ENCODE data around the gene PCMTD2. TPM values are rescaled to one million over a fixed set of nuclear protein-coding genes. Genes with fewer than 3 reads are reported as not detected.
"Not testable (repeated sequence)": the region's sequence is repeated elsewhere in the genome, so short reads cannot be mapped to it uniquely, and the experiment has no call there.

PCMTD2 gene
- total RNA-seq, 6 experiments from 2014 or later: 15.7 to 21.9 (median 18.1) TPM

- no peak for DNase-seq
- H3K9me3 Mint-ChIP-seq: no peaks in the 10 kb centered on the region
- H3K27me3 Mint-ChIP-seq (ENCODE audit: insufficient read depth): peaks cover 8% of the 10 kb centered on the region
- no peak overlapping the region for H3K27ac Mint-ChIP-seq
- no peaks in the 10 kb centered on the region for H3K36me3 Mint-ChIP-seq (ENCODE audit: low read depth)
- TF ChIP-seq CTCF (IDR thresholded peaks at IDR 0.05): no peak
- H3K4me1 Mint-ChIP-seq (ENCODE audit: low read depth): no peaks in the 10 kb centered on the region
- no peak overlapping the region for H3K4me3 Mint-ChIP-seq
Measured at GRCh38 chr20:64232794-64233193, 22.8 kb upstream of the PCMTD2 start.

- no peaks in the 10 kb centered on the region for H3K36me3 Mint-ChIP-seq (ENCODE audit: low read depth)
- no peak overlapping the region for H3K4me3 Mint-ChIP-seq
- H3K9me3 Mint-ChIP-seq: no peaks in the 10 kb centered on the region
- H3K4me1 Mint-ChIP-seq (ENCODE audit: low read depth): no peaks in the 10 kb centered on the region
- no peak for TF ChIP-seq CTCF (IDR thresholded peaks at IDR 0.05)
- no peak for DNase-seq
- no peak overlapping the region for H3K27ac Mint-ChIP-seq
- H3K27me3 Mint-ChIP-seq (ENCODE audit: insufficient read depth): peaks cover 8% of the 10 kb centered on the region; the same call in 1 of the 2 replicates
Measured at GRCh38 chr20:64233725-64234124, 21.8 kb upstream of the PCMTD2 start.

GRCh38 chr20:64234291-64234791 is 21.2 kb upstream of the PCMTD2 start:
- H3K27me3 Mint-ChIP-seq (ENCODE audit: insufficient read depth): peaks cover 13% of the 10 kb centered on the region; the same call in 1 of the 2 replicates
- no peak for DNase-seq
- TF ChIP-seq CTCF (IDR thresholded peaks at IDR 0.05): no peak
- no peaks in the 10 kb centered on the region for H3K9me3 Mint-ChIP-seq
- H3K27ac Mint-ChIP-seq: no peak overlapping the region
- H3K4me1 Mint-ChIP-seq (ENCODE audit: low read depth): no peaks in the 10 kb centered on the region
- H3K4me3 Mint-ChIP-seq: no peak overlapping the region
- H3K36me3 Mint-ChIP-seq (ENCODE audit: low read depth): no peaks in the 10 kb centered on the region

DNA sequence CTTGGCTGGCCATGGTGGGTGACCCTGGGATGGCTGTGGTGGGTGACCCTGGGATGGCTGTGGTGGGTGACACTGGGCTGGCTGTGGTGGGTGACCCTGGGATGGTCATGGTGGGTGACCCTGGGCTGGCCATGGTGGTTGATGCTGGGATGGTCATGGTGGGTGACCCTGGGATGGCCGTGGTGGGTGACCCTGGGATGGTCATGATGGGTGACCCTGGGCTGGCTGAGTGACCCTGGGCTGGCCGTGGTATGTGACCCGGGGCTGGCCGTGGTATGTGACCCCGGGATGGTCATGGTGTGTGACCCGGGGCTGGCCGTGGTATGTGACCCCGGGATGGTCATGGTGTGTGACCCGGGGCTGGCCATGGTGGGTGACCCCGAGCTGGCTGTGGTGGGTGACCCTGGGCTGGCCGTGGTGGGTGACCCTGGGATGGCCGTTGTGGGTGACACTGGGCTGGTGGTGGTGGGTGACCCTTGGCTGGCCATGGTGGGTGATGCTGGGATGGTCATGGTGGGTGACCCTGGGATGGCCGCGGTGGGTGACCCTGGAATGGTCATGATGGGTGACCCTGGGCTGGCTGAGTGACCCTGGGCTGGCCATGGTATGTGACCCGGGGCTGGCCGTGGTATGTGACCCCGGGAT is 20.5 kb upstream of the PCMTD2 start:
- not testable (repeated sequence) for H3K27ac Mint-ChIP-seq; H3K4me3 Mint-ChIP-seq; H3K4me1 Mint-ChIP-seq (ENCODE audit: low read depth); H3K9me3 Mint-ChIP-seq; DNase-seq; H3K36me3 Mint-ChIP-seq (ENCODE audit: low read depth)
- peaks cover 15% of the 10 kb centered on the region; the same call in 1 of the 2 replicates for H3K27me3 Mint-ChIP-seq (ENCODE audit: insufficient read depth)

DNA sequence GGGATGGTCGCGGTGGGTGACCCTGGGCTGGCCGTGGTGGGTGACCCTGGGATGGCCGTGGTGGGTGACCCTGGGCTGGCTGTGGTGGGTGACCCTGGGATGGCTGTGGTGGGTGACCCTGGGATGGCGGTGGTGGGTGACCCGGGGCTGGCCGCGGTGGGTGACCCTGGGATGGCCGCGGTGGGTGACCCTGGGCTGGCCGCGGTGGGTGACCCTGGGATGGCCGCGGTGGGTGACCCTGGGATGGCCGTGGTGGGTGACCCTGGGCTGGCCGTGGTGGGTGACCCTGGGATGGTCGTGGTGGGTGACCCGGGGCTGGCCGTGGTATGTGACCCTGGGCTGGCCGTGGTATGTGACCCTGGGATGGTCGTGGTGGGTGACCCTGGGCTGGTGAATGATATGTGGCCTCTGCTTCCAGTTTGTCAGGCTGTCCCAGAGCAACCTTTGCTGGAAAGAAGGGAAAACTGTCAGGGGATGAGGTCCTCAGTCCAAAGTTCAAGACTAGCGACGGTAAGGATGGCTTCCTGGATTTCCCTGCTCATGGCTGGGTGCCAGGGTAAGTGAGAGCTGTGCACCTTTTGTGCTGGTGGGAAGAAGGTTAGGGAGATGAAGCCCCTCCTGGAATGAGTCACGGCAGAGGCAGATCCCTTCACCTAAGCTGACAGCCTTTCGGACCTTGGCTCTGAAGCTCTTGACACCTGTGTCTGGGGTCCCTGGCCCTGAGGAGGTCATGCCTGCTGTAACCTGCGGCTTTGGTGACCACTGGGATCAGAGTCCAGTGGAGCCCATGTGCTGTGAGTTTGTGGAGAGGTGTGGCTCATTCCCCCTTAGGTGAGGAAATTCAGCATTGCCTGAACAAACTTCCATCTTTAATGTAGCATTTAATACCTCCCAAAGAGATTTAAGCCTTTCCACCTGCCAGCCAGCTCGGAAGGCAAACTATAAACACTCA is 19.1 kb upstream of the PCMTD2 start:
- no peaks in the 10 kb centered on the region for H3K9me3 Mint-ChIP-seq
- no peaks in the 10 kb centered on the region for H3K4me1 Mint-ChIP-seq (ENCODE audit: low read depth)
- H3K4me3 Mint-ChIP-seq: no peak overlapping the region
- no peaks in the 10 kb centered on the region for H3K36me3 Mint-ChIP-seq (ENCODE audit: low read depth)
- H3K27me3 Mint-ChIP-seq (ENCODE audit: insufficient read depth): peaks cover 15% of the 10 kb centered on the region; the same call in 1 of the 2 replicates
- DNase-seq: no peak
- H3K27ac Mint-ChIP-seq: no peak overlapping the region
- TF ChIP-seq CTCF (IDR thresholded peaks at IDR 0.05): no peak

- TF ChIP-seq CTCF (IDR thresholded peaks at IDR 0.05): no peak
- Mint-ChIP-seq H3K36me3 (ENCODE audit: low read depth) (no peaks in the 10 kb centered on the region), H3K27me3 (ENCODE audit: insufficient read depth) (peaks cover 16% of the 10 kb centered on the region; the same call in 1 of the 2 replicates), H3K27ac (no peak overlapping the region), H3K4me3 (no peak overlapping the region), H3K9me3 (no peaks in the 10 kb centered on the region), H3K4me1 (ENCODE audit: low read depth) (no peaks in the 10 kb centered on the region)
- DNase-seq: no peak
Measured at GRCh38 chr20:64237316-64237715, 18.2 kb upstream of the PCMTD2 start.

Measured in HFFc6 (cell line).